T-helper 17 cell (primary cell): ENCODE data around the gene MSH3. TPM values are rescaled to one million over a fixed set of nuclear protein-coding genes. Genes with fewer than 3 reads are reported as not detected.
"Not testable (repeated sequence)": the region's sequence is repeated elsewhere in the genome, so short reads cannot be mapped to it uniquely, and the experiment has no call there.

Experiments used
- ATAC-seq: fragments of 150-1000 bp; cut with Tn5 transposase; 2 replicates; pipeline ENCODE4 v1.10.0; 2021; ENCODE audit warnings: mild to moderate bottlenecking, moderate library complexity
- DNase-seq, 3 donors: peaks; one replicate each; pipeline versions ENCODE4 v3.0.0 to v3.0.0-alpha.2; 2020 to 2021
- H3K9me3 ChIP-seq: one replicate; pipeline ENCODE4 v1.7.0; 2013; ENCODE audit warnings: low read length, mild to moderate bottlenecking; ENCODE audit not compliant: control insufficient read depth, poor library complexity, severe bottlenecking
- H3K27ac Mint-ChIP-seq: one replicate; pipeline ENCODE4 v1.8.0; 2022; ENCODE audit warnings: mild to moderate bottlenecking, moderate library complexity, mixed read lengths
- H3K27me3 Mint-ChIP-seq: one replicate; pipeline ENCODE4 v1.8.0; 2022; ENCODE audit warnings: mixed read lengths
- H3K36me3 Mint-ChIP-seq: one replicate; pipeline ENCODE4 v1.8.0; 2022; ENCODE audit warnings: low read depth, mixed read lengths
- H3K4me1 Mint-ChIP-seq: one replicate; pipeline ENCODE4 v1.8.0; 2022; ENCODE audit warnings: mild to moderate bottlenecking, mixed read lengths
- H3K4me3 Mint-ChIP-seq: one replicate; pipeline ENCODE4 v1.8.0; 2022; ENCODE audit warnings: mild to moderate bottlenecking, moderate library complexity, mixed read lengths
- total RNA-seq, 4 donors: library from RNA in 2 of 4; stranded (reverse) in 2 of 4; gene quantifications; one replicate each; pipeline ENCODE4 v1.2.3 and lab custom pipeline; 2022 to 2026

Gene MSH3
- total RNA-seq, 2 donors from 2014 or later: 12.6 to 17.2 TPM

- not testable (repeated sequence) for ATAC-seq, H3K4me3 Mint-ChIP-seq, H3K27ac Mint-ChIP-seq, DNase-seq, H3K4me1 Mint-ChIP-seq, H3K27me3 Mint-ChIP-seq, H3K9me3 ChIP-seq
- H3K36me3 Mint-ChIP-seq: peaks cover 10% of the 10 kb centered on the region
Observed at GRCh38 chr5:80850168-80850567, 195.7 kb downstream of the MSH3 start.

GRCh38 chr5:80852331-80853245 is 198.1 kb downstream of the MSH3 start:
- no peak for DNase-seq
- peak overlapping the region; percentile 12 for H3K27ac Mint-ChIP-seq
- no peaks in the 10 kb centered on the region for H3K27me3 Mint-ChIP-seq
- no peak overlapping the region for H3K4me3 Mint-ChIP-seq
- peaks cover 15% of the 10 kb centered on the region for H3K36me3 Mint-ChIP-seq
- H3K9me3 ChIP-seq: no peaks in the 10 kb centered on the region
- peaks cover 2% of the 10 kb centered on the region for H3K4me1 Mint-ChIP-seq
- ATAC-seq: no peak

GRCh38 chr5:80853413-80853812 is 199.0 kb downstream of the MSH3 start:
- no peaks in the 10 kb centered on the region for H3K9me3 ChIP-seq
- DNase-seq: no peak
- peaks cover 2% of the 10 kb centered on the region for H3K4me1 Mint-ChIP-seq
- H3K36me3 Mint-ChIP-seq: peaks cover 12% of the 10 kb centered on the region
- no peak overlapping the region for H3K27ac Mint-ChIP-seq
- H3K27me3 Mint-ChIP-seq: no peaks in the 10 kb centered on the region
- no peak overlapping the region for H3K4me3 Mint-ChIP-seq
- no peak for ATAC-seq

GRCh38 chr5:80854583-80854982 is 200.1 kb downstream of the MSH3 start:
- Mint-ChIP-seq H3K4me1 (peaks cover 2% of the 10 kb centered on the region), H3K4me3 (no peak overlapping the region), H3K27me3 (no peaks in the 10 kb centered on the region), H3K27ac (no peak overlapping the region), H3K36me3 (peaks cover 15% of the 10 kb centered on the region)
- ATAC-seq (no peak), DNase-seq (no peak)
- no peaks in the 10 kb centered on the region for H3K9me3 ChIP-seq

GRCh38 chr5:80860924-80861613 is 206.6 kb downstream of the MSH3 start:
- ATAC-seq (no peak), DNase-seq (no peak)
- H3K9me3 ChIP-seq: no peaks in the 10 kb centered on the region
- Mint-ChIP-seq H3K4me1 (peaks cover 7% of the 10 kb centered on the region), H3K4me3 (no peak overlapping the region), H3K36me3 (peaks cover 18% of the 10 kb centered on the region), H3K27me3 (no peaks in the 10 kb centered on the region), H3K27ac (no peak overlapping the region)

GRCh38 chr5:80863708-80864107 is 209.3 kb downstream of the MSH3 start:
- peaks cover 7% of the 10 kb centered on the region for H3K4me1 Mint-ChIP-seq
- H3K27ac Mint-ChIP-seq: peak overlapping the region; percentile 14
- no peaks in the 10 kb centered on the region for H3K27me3 Mint-ChIP-seq
- peaks cover 17% of the 10 kb centered on the region for H3K36me3 Mint-ChIP-seq
- DNase-seq (no peak), ATAC-seq (no peak)
- H3K4me3 Mint-ChIP-seq: no peak overlapping the region
- H3K9me3 ChIP-seq: no peaks in the 10 kb centered on the region

- Mint-ChIP-seq H3K27me3 (no peaks in the 10 kb centered on the region), H3K27ac (peak overlapping the region; percentile 14), H3K4me1 (peaks cover 7% of the 10 kb centered on the region), H3K36me3 (peaks cover 17% of the 10 kb centered on the region), H3K4me3 (no peak overlapping the region)
- no peak for DNase-seq
- ATAC-seq: no peak
- no peaks in the 10 kb centered on the region for H3K9me3 ChIP-seq
Observed at GRCh38 chr5:80864109-80864508, 209.7 kb downstream of the MSH3 start.

GRCh38 chr5:80864706-80865435 is 210.4 kb downstream of the MSH3 start:
- DNase-seq (no peak), ATAC-seq (no peak)
- peak overlapping the region; percentile 14 for H3K27ac Mint-ChIP-seq
- H3K4me1 Mint-ChIP-seq: peaks cover 7% of the 10 kb centered on the region
- H3K4me3 Mint-ChIP-seq: no peak overlapping the region
- no peaks in the 10 kb centered on the region for H3K9me3 ChIP-seq
- H3K27me3 Mint-ChIP-seq: no peaks in the 10 kb centered on the region
- peaks cover 19% of the 10 kb centered on the region for H3K36me3 Mint-ChIP-seq

GRCh38 chr5:80865551-80865950 is 211.1 kb downstream of the MSH3 start:
- ATAC-seq (no peak), DNase-seq (no peak)
- H3K4me3 Mint-ChIP-seq: no peak overlapping the region
- H3K9me3 ChIP-seq: no peaks in the 10 kb centered on the region
- peaks cover 6% of the 10 kb centered on the region for H3K4me1 Mint-ChIP-seq
- peaks cover 18% of the 10 kb centered on the region for H3K36me3 Mint-ChIP-seq
- no peak overlapping the region for H3K27ac Mint-ChIP-seq
- H3K27me3 Mint-ChIP-seq: no peaks in the 10 kb centered on the region

GRCh38 chr5:80866371-80866770 is 211.9 kb downstream of the MSH3 start:
- no peak for ATAC-seq
- H3K36me3 Mint-ChIP-seq: peaks cover 13% of the 10 kb centered on the region
- no peak for DNase-seq
- no peaks in the 10 kb centered on the region for H3K27me3 Mint-ChIP-seq
- no peak overlapping the region for H3K27ac Mint-ChIP-seq
- no peaks in the 10 kb centered on the region for H3K4me1 Mint-ChIP-seq
- H3K4me3 Mint-ChIP-seq: no peak overlapping the region
- H3K9me3 ChIP-seq: no peaks in the 10 kb centered on the region

GRCh38 chr5:80867233-80867632 is 212.8 kb downstream of the MSH3 start:
- DNase-seq: no peak
- Mint-ChIP-seq H3K4me1 (no peaks in the 10 kb centered on the region), H3K4me3 (no peak overlapping the region), H3K27me3 (no peaks in the 10 kb centered on the region), H3K27ac (no peak overlapping the region), H3K36me3 (peaks cover 13% of the 10 kb centered on the region)
- no peak for ATAC-seq
- H3K9me3 ChIP-seq: no peaks in the 10 kb centered on the region

- no peaks in the 10 kb centered on the region for H3K9me3 ChIP-seq
- H3K36me3 Mint-ChIP-seq: peaks cover 13% of the 10 kb centered on the region
- no peak overlapping the region for H3K4me3 Mint-ChIP-seq
- H3K4me1 Mint-ChIP-seq: no peaks in the 10 kb centered on the region
- H3K27ac Mint-ChIP-seq: no peak overlapping the region
- ATAC-seq (no peak), DNase-seq (no peak)
- H3K27me3 Mint-ChIP-seq: no peaks in the 10 kb centered on the region
Observed at GRCh38 chr5:80870442-80870841, 216.0 kb downstream of the MSH3 start.

- ATAC-seq (no peak), DNase-seq (no peak)
- no peaks in the 10 kb centered on the region for H3K9me3 ChIP-seq
- Mint-ChIP-seq H3K27ac (no peak overlapping the region), H3K4me1 (no peaks in the 10 kb centered on the region), H3K36me3 (peaks cover 10% of the 10 kb centered on the region), H3K4me3 (no peak overlapping the region), H3K27me3 (no peaks in the 10 kb centered on the region)
Observed at GRCh38 chr5:80871541-80871961, 217.1 kb downstream of the MSH3 start.
